ENCODE results near the gene CTIF. TPM values are rescaled to one million over a fixed set of nuclear protein-coding genes. Genes with fewer than 3 reads are reported as not detected.

CTIF gene
- total and polyA plus RNA-seq, 11 donors = 21.2 to 93.0 (median 68.0) TPM

DNA sequence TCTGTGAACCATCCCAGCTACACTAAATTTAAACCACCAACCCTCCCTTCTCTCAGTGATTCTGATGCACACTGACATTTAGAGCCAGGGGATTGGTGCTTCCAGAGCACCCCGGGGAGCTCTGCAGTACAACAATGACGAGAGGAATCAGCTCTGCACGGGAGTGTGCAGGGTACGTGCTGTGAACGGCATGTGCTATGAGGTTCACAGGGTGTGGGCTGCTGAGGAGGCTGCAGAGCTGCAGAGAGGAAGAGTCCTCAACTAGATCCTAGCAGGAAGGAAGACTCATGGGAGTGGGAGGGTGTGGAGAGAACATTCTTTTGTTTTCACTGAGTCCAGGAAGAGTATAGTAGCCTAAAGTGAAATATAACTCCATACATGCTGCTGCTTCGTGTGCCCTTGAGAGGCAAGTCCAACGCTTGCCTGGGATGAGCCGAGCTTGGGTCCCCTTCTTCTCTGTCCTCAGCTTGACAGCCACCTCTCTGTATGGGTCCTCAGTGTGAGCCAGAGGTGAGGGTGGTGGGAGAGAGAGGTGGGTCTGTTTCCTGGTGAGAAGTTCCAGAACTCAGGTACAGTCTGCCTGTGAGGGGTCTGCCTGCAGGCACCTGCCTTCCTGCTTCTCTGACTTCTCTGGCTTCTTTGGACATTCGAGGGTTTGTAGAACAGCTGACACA is 118.8 kb downstream of the CTIF start:
- ATAC-seq = peak; percentile 59 to 80 (median 64)
- WGBS, 4 donors = 52 to 54% (median 53%) methylated on average over 9 of the region's 9 CpGs
- Histone ChIP-seq H3K27me3 (no peaks in the 10 kb centered on the region), H3K4me1 (peaks cover 0 to 37% (median 26%) of the 10 kb centered on the region in 12 donors), H3K9me3 (no peaks in the 10 kb centered on the region), H3K36me3 (no peaks in the 10 kb centered on the region), H3K4me3 (no peak overlapping the region), H3K27ac (peak overlapping the region in 3 of 12 donors; percentile 11 to 29 (median 13))
- intact Hi-C loops (cut with DNase I) = no loop called here
- no peak for DNase-seq
- TF ChIP-seq POLR2A (IDR thresholded peaks at IDR 0.05) = no peak
- TF ChIP-seq, protein P1, sequence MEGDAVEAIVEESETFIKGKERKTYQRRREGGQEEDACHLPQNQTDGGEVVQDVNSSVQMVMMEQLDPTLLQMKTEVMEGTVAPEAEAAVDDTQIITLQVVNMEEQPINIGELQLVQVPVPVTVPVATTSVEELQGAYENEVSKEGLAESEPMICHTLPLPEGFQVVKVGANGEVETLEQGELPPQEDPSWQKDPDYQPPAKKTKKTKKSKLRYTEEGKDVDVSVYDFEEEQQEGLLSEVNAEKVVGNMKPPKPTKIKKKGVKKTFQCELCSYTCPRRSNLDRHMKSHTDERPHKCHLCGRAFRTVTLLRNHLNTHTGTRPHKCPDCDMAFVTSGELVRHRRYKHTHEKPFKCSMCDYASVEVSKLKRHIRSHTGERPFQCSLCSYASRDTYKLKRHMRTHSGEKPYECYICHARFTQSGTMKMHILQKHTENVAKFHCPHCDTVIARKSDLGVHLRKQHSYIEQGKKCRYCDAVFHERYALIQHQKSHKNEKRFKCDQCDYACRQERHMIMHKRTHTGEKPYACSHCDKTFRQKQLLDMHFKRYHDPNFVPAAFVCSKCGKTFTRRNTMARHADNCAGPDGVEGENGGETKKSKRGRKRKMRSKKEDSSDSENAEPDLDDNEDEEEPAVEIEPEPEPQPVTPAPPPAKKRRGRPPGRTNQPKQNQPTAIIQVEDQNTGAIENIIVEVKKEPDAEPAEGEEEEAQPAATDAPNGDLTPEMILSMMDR (IDR thresholded peaks at IDR 0.05) = no peak

DNA sequence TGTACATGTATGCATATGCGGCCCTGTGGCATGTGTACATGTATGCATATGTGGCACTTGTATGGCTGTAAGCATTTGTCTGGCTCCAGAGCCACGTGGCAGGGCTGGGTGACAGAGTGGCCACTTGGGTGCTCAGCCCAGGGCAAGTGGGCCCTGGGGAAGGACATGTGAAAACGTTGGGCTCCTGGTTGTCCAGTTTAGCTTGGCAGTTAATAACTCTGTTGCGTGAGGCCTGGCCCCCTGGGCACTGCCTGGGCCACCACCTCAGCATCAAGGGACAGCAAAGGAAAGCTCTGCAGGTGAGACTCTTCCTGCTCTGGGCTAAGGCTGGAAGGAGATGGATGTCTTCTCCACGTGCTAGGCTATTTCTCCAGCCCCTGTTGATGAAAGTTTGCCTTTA is 119.9 kb downstream of the CTIF start:
- Histone ChIP-seq H3K36me3 (no peaks in the 10 kb centered on the region), H3K4me1 (peaks cover 0 to 37% (median 26%) of the 10 kb centered on the region in 12 donors), H3K9me3 (no peaks in the 10 kb centered on the region), H3K4me3 (no peak overlapping the region), H3K27me3 (no peaks in the 10 kb centered on the region), H3K27ac (no peak overlapping the region)
- TF ChIP-seq, protein P1 (IDR thresholded peaks at IDR 0.05) = no peak
- no peak for TF ChIP-seq POLR2A (IDR thresholded peaks at IDR 0.05)
- intact Hi-C loops (cut with DNase I) = no loop called here
- ATAC-seq (no peak), DNase-seq (no peak)
- 78 to 83% (median 79%) methylated on average over 5 of the region's 5 CpGs for WGBS, 4 donors

DNA sequence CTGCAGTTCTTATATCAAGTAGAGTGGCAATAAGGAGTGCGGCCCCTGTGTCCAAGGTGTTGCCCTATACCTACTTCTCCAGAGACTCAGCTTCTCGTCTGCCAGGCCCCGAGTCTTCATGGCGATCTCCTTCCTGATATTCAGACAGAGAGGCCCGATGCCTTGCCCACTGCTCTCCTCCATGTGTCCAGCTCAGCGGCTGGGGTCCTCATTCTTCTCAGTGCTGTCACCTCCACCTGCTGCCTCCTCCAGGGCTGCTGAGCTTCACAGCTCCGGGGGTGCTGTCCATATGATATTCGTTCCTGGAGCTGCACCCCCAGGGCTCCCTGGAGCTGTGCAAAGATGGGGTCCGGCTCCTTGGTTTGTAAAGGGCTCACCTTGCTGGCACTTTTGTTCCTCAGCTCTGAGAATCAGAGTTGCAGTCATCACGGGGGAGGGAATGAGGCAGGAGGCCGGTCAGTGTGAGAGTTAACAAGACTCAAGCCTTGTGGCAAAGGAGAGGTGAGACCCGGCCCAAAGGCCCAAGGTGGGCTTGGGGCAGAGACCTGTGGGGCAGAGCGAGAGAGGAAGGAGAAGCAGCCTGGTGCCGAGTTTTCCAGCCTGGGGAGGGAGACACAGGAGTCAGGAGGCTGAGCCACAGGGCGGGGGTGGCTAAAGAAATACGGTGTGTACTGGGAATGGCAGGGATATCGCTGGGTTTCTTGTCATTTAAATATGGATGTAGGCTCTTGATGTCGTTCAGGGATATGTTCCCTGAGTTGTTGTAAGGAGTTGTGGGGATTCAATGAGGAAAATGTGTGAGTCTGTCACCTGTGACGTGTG is 120.6 kb downstream of the CTIF start:
- Histone ChIP-seq H3K27me3 (no peaks in the 10 kb centered on the region), H3K4me3 (no peak overlapping the region), H3K4me1 (peaks cover 0 to 42% (median 28%) of the 10 kb centered on the region in 12 donors), H3K9me3 (no peaks in the 10 kb centered on the region), H3K36me3 (no peaks in the 10 kb centered on the region), H3K27ac (no peak overlapping the region)
- DNase-seq = no peak
- WGBS, 4 donors = 94 to 96% (median 95%) methylated on average over 19 of the region's 19 CpGs
- ATAC-seq = no peak
- TF ChIP-seq, protein P1 (IDR thresholded peaks at IDR 0.05) = no peak
- TF ChIP-seq POLR2A (IDR thresholded peaks at IDR 0.05) = no peak
- intact Hi-C loops (cut with DNase I) = loop anchor here in 7 of 10 donors (2.0 to 10.0 kb wide), 5 partner anchors 42 to 183 kb away; partner anchors contain the start of gene CTIF (in 6 of the 7)

Data from heart left ventricle (tissue), 16 donors.